ENCODE results near the gene RAG2. TPM values are rescaled to one million over a fixed set of nuclear protein-coding genes. Genes with fewer than 3 reads are reported as not detected.
"Not testable (repeated sequence)": the region's sequence is repeated elsewhere in the genome, so short reads cannot be mapped to it uniquely, and the experiment has no call there.

Gene RAG2
- total RNA-seq, 1 donor from 2014 or later: not detected

DNA sequence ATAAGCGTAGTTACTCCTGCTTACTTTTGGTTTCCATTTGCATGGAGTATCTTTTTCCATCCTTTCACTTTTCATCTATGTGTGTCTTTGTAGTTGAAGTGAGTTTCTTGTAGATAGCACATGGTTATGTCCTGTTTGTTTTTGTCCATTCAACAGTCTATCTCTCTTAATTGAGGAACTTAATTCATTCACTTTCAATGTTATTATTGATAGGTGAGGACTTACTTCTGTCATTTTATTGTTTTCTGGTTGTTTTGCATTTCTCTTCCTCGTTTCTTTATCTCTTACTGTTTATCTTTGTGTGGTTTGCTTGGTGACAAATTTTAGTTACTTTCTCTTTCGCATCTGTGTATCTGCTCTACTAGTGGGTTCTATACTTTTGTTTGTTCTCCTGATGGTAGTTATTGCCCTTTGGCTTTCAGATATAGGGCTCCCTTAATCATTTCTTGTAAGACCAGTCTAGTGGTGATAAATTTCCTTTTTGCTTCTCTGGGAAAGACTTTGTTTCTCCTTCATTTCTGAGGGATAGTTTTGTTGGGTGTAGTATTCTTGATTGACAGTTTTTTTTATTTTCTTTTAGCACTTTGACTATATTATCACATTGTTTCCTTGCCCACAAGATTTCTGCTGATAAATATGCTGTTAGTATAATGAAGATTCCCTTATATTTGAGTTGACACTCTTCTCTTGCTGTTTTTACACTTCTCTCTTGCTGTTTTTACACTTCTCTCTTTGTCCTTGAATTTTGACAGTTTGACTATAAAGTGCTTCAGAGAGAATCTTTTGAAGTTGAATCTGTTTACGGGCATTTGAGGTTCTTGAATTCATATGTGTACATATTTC lies 39.2 kb downstream of the RAG2 start:
- no peak overlapping the region for H3K4me3 Mint-ChIP-seq (ENCODE audit: unreplicated experiment)
- H3K36me3 Mint-ChIP-seq (ENCODE audit: unreplicated experiment): no peaks in the 10 kb centered on the region
- H3K27me3 Mint-ChIP-seq (ENCODE audit: unreplicated experiment): no peaks in the 10 kb centered on the region
- H3K27ac Mint-ChIP-seq (ENCODE audit: unreplicated experiment): no peak overlapping the region
- no peaks in the 10 kb centered on the region for H3K4me1 Mint-ChIP-seq (ENCODE audit: low read depth, unreplicated experiment)
- DNase-seq: no peak
- TF ChIP-seq, protein P1, sequence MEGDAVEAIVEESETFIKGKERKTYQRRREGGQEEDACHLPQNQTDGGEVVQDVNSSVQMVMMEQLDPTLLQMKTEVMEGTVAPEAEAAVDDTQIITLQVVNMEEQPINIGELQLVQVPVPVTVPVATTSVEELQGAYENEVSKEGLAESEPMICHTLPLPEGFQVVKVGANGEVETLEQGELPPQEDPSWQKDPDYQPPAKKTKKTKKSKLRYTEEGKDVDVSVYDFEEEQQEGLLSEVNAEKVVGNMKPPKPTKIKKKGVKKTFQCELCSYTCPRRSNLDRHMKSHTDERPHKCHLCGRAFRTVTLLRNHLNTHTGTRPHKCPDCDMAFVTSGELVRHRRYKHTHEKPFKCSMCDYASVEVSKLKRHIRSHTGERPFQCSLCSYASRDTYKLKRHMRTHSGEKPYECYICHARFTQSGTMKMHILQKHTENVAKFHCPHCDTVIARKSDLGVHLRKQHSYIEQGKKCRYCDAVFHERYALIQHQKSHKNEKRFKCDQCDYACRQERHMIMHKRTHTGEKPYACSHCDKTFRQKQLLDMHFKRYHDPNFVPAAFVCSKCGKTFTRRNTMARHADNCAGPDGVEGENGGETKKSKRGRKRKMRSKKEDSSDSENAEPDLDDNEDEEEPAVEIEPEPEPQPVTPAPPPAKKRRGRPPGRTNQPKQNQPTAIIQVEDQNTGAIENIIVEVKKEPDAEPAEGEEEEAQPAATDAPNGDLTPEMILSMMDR (IDR thresholded peaks at IDR 0.05; ENCODE audit: partially characterized antibody, unreplicated experiment): no peak
- no peaks in the 10 kb centered on the region for H3K9me3 Mint-ChIP-seq (ENCODE audit: unreplicated experiment)

DNA sequence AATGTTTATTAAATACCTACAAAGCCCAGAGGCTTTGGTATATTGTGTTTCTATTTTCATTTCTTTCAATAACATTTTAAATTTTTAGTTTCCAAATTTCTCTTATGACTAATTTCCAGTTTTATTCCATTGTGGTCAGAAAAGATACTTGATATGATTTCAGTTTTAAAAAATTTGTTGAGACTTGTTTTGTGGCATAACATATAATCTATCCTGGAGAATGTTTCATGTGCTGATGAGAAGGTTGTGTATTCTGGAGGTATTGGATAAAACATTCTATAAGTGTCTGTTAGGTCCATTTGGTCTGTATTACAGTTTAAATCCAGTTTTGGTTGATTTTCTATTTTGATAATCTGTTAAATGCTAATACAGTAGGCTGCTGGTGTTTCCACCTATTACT lies 40.0 kb downstream of the RAG2 start:
- H3K27ac Mint-ChIP-seq (ENCODE audit: unreplicated experiment): no peak overlapping the region
- no peaks in the 10 kb centered on the region for H3K4me1 Mint-ChIP-seq (ENCODE audit: low read depth, unreplicated experiment)
- TF ChIP-seq, protein P1 (IDR thresholded peaks at IDR 0.05; ENCODE audit: partially characterized antibody, unreplicated experiment): no peak
- H3K36me3 Mint-ChIP-seq (ENCODE audit: unreplicated experiment): no peaks in the 10 kb centered on the region
- DNase-seq: no peak
- no peak overlapping the region for H3K4me3 Mint-ChIP-seq (ENCODE audit: unreplicated experiment)
- no peaks in the 10 kb centered on the region for H3K9me3 Mint-ChIP-seq (ENCODE audit: unreplicated experiment)
- H3K27me3 Mint-ChIP-seq (ENCODE audit: unreplicated experiment): no peaks in the 10 kb centered on the region

DNA sequence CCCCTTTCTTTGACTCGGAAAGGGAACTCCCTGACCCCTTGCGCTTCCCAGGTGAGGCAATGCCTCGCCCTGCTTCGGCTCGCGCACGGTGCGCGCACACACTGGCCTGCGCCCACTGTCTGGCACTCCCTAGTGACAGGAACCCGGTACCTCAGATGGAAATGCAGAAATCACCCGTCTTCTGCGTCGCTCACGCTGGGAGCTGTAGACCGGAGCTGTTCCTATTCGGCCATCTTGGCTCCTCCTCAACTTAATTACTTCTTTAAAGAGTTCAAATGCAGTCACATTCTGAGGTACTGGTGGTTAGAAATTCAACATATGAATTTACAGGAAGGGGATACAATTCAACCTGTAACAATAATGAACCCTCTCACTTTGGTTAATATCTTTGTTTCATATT lies 40.6 kb downstream of the RAG2 start:
- H3K4me3 Mint-ChIP-seq (ENCODE audit: unreplicated experiment); DNase-seq; H3K4me1 Mint-ChIP-seq (ENCODE audit: low read depth, unreplicated experiment); H3K27ac Mint-ChIP-seq (ENCODE audit: unreplicated experiment); H3K9me3 Mint-ChIP-seq (ENCODE audit: unreplicated experiment); H3K27me3 Mint-ChIP-seq (ENCODE audit: unreplicated experiment); H3K36me3 Mint-ChIP-seq (ENCODE audit: unreplicated experiment): not testable (repeated sequence)

DNA sequence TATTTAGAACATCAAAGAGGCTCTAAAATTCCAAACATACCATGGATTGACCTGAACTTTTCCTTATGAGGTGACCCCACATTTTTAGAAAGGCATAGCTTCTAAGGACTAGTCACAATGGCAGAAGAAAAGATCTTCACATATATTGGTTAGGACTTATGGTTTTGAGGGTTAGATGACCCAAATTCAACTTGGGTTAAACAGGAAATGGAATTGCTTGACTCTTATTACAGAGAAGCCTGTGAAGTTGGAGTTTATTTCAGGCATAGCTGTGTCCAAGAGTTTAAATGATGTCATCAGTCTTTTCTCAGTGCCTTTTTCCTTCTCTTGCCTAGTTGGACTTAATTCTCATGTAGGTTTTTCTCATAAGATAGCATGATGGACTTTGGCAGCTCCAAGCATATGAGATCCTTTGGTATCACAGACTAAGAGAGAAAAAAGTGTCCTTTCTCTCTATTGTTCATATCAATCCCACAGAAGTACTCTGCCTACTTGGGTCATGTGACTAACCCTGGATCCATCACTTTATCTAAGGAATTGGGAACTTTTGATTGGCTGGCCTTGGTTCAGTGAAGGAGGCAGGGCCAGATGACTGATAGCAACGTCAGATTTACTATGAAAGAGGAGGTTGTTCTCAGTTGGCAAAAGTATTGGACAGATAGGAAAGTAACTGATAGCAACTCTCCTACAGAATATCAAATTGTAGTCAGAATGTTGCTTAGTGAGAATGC lies 47.5 kb downstream of the RAG2 start:
- no peaks in the 10 kb centered on the region for H3K4me1 Mint-ChIP-seq (ENCODE audit: low read depth, unreplicated experiment)
- H3K27me3 Mint-ChIP-seq (ENCODE audit: unreplicated experiment): peaks cover 4% of the 10 kb centered on the region
- TF ChIP-seq, protein P1 (IDR thresholded peaks at IDR 0.05; ENCODE audit: partially characterized antibody, unreplicated experiment): no peak
- no peaks in the 10 kb centered on the region for H3K9me3 Mint-ChIP-seq (ENCODE audit: unreplicated experiment)
- H3K36me3 Mint-ChIP-seq (ENCODE audit: unreplicated experiment): no peaks in the 10 kb centered on the region
- H3K27ac Mint-ChIP-seq (ENCODE audit: unreplicated experiment): no peak overlapping the region
- no peak overlapping the region for H3K4me3 Mint-ChIP-seq (ENCODE audit: unreplicated experiment)
- no peak for DNase-seq

Other genes starting within 250 kb of the RAG2 start
- 12.3 TPM for gene TRAF6, start 88.0 kb downstream of the RAG2 start, total RNA-seq (ENCODE audit: unreplicated experiment)
- gene RAG1, start 30.2 kb downstream of the RAG2 start, total RNA-seq (ENCODE audit: unreplicated experiment): 0.39 TPM
- gene IFTAP, start 3.7 kb downstream of the RAG2 start, total RNA-seq (ENCODE audit: unreplicated experiment): 31.2 TPM